Measurements from ENCODE around the gene RASGRF1.

RASGRF1 gene

GRCh38 chr15:79091204-79091867 lies 756 bp upstream of the RASGRF1 start:
- no peak overlapping the region for H3K4me3 Mint-ChIP-seq
- H3K36me3 Mint-ChIP-seq (ENCODE audit: insufficient read depth) = no peaks in the 10 kb centered on the region
- H3K27me3 Mint-ChIP-seq = peaks cover 94% of the 10 kb centered on the region
- DNase-seq (ENCODE audit: low spot score in 2 of 2) = no peak
- H3K27ac Mint-ChIP-seq (ENCODE audit: low read depth) = no peak overlapping the region
- no peaks in the 10 kb centered on the region for H3K9me3 Mint-ChIP-seq
- ATAC-seq (replicated peaks; ENCODE audit: extremely low read depth, poor library complexity, severe bottlenecking) = no peak
- H3K4me1 Mint-ChIP-seq = peaks cover 8% of the 10 kb centered on the region

GRCh38 chr15:79089890-79090486 lies 592 bp downstream of the RASGRF1 start:
- no peak overlapping the region for H3K27ac Mint-ChIP-seq (ENCODE audit: low read depth)

GRCh38 chr15:79089331-79089889 lies 1.2 kb downstream of the RASGRF1 start:
- Mint-ChIP-seq H3K4me1 (peaks cover 8% of the 10 kb centered on the region), H3K27me3 (peaks cover 89% of the 10 kb centered on the region), H3K4me3 (no peak overlapping the region), H3K27ac (ENCODE audit: low read depth) (no peak overlapping the region), H3K36me3 (ENCODE audit: insufficient read depth) (no peaks in the 10 kb centered on the region), H3K9me3 (no peaks in the 10 kb centered on the region)
- ATAC-seq (replicated peaks; ENCODE audit: extremely low read depth, poor library complexity, severe bottlenecking) = no peak
- DNase-seq (ENCODE audit: low spot score in 2 of 2) = no peak

More at GRCh38 chr15:79089890-79090486, 592 bp downstream of the RASGRF1 start:
- ATAC-seq (replicated peaks; ENCODE audit: extremely low read depth, poor library complexity, severe bottlenecking) (no peak), DNase-seq (ENCODE audit: low spot score in 2 of 2) (no peak)
- Mint-ChIP-seq H3K4me1 (peaks cover 8% of the 10 kb centered on the region), H3K9me3 (no peaks in the 10 kb centered on the region), H3K4me3 (no peak overlapping the region), H3K27me3 (peaks cover 89% of the 10 kb centered on the region), H3K36me3 (ENCODE audit: insufficient read depth) (no peaks in the 10 kb centered on the region)

- DNase-seq (ENCODE audit: low spot score in 2 of 2) (no peak), ATAC-seq (replicated peaks; ENCODE audit: extremely low read depth, poor library complexity, severe bottlenecking) (no peak)
- H3K9me3 Mint-ChIP-seq = no peaks in the 10 kb centered on the region
- H3K4me3 Mint-ChIP-seq = no peak overlapping the region
- peaks cover 8% of the 10 kb centered on the region for H3K4me1 Mint-ChIP-seq
- peaks cover 93% of the 10 kb centered on the region for H3K27me3 Mint-ChIP-seq
- H3K36me3 Mint-ChIP-seq (ENCODE audit: insufficient read depth) = no peaks in the 10 kb centered on the region
- H3K27ac Mint-ChIP-seq (ENCODE audit: low read depth) = no peak overlapping the region
Observed at GRCh38 chr15:79088426-79089205, 2.0 kb downstream of the RASGRF1 start.

- no peak overlapping the region for H3K27ac Mint-ChIP-seq (ENCODE audit: low read depth)
- ATAC-seq (replicated peaks; ENCODE audit: extremely low read depth, poor library complexity, severe bottlenecking) = no peak
- H3K27me3 Mint-ChIP-seq = peaks cover 91% of the 10 kb centered on the region
- no peaks in the 10 kb centered on the region for H3K9me3 Mint-ChIP-seq
- no peak overlapping the region for H3K4me3 Mint-ChIP-seq
- H3K4me1 Mint-ChIP-seq = no peaks in the 10 kb centered on the region
- no peaks in the 10 kb centered on the region for H3K36me3 Mint-ChIP-seq (ENCODE audit: insufficient read depth)
- no peak for DNase-seq (ENCODE audit: low spot score in 2 of 2)
Observed at GRCh38 chr15:79086814-79087213, 3.8 kb downstream of the RASGRF1 start.

- peaks cover 68% of the 10 kb centered on the region for H3K27me3 Mint-ChIP-seq
- ATAC-seq (replicated peaks; ENCODE audit: extremely low read depth, poor library complexity, severe bottlenecking) (no peak), DNase-seq (ENCODE audit: low spot score in 2 of 2) (no peak)
- H3K4me3 Mint-ChIP-seq = no peak overlapping the region
- no peaks in the 10 kb centered on the region for H3K9me3 Mint-ChIP-seq
- H3K27ac Mint-ChIP-seq (ENCODE audit: low read depth) = no peak overlapping the region
- no peaks in the 10 kb centered on the region for H3K36me3 Mint-ChIP-seq (ENCODE audit: insufficient read depth)
- H3K4me1 Mint-ChIP-seq = no peaks in the 10 kb centered on the region
Observed at GRCh38 chr15:79084308-79084968, 6.1 kb downstream of the RASGRF1 start.

- H3K4me3 Mint-ChIP-seq = no peak overlapping the region
- ATAC-seq (replicated peaks; ENCODE audit: extremely low read depth, poor library complexity, severe bottlenecking) (no peak), DNase-seq (ENCODE audit: low spot score in 2 of 2) (no peak)
- peaks cover 64% of the 10 kb centered on the region for H3K27me3 Mint-ChIP-seq
- H3K36me3 Mint-ChIP-seq (ENCODE audit: insufficient read depth) = no peaks in the 10 kb centered on the region
- H3K27ac Mint-ChIP-seq (ENCODE audit: low read depth) = no peak overlapping the region
- no peaks in the 10 kb centered on the region for H3K9me3 Mint-ChIP-seq
- peaks cover 6% of the 10 kb centered on the region for H3K4me1 Mint-ChIP-seq
Observed at GRCh38 chr15:79083154-79083553, 7.4 kb downstream of the RASGRF1 start.

- peaks cover 61% of the 10 kb centered on the region for H3K27me3 Mint-ChIP-seq
- no peaks in the 10 kb centered on the region for H3K9me3 Mint-ChIP-seq
- H3K27ac Mint-ChIP-seq (ENCODE audit: low read depth) = no peak overlapping the region
- H3K4me3 Mint-ChIP-seq = no peak overlapping the region
- ATAC-seq (replicated peaks; ENCODE audit: extremely low read depth, poor library complexity, severe bottlenecking) (no peak), DNase-seq (ENCODE audit: low spot score in 2 of 2) (no peak)
- H3K4me1 Mint-ChIP-seq = peaks cover 6% of the 10 kb centered on the region
- H3K36me3 Mint-ChIP-seq (ENCODE audit: insufficient read depth) = no peaks in the 10 kb centered on the region
Observed at GRCh38 chr15:79082363-79083070, 8.1 kb downstream of the RASGRF1 start.

- Mint-ChIP-seq H3K4me3 (no peak overlapping the region), H3K27ac (ENCODE audit: low read depth) (no peak overlapping the region), H3K27me3 (peaks cover 31% of the 10 kb centered on the region), H3K36me3 (ENCODE audit: insufficient read depth) (no peaks in the 10 kb centered on the region), H3K9me3 (no peaks in the 10 kb centered on the region), H3K4me1 (peaks cover 6% of the 10 kb centered on the region)
- ATAC-seq (replicated peaks; ENCODE audit: extremely low read depth, poor library complexity, severe bottlenecking) (no peak), DNase-seq (ENCODE audit: low spot score in 2 of 2) (no peak)
Observed at GRCh38 chr15:79078763-79079410, 11.7 kb downstream of the RASGRF1 start.

GRCh38 chr15:79078003-79078402 lies 12.6 kb downstream of the RASGRF1 start:
- Mint-ChIP-seq H3K4me1 (peaks cover 6% of the 10 kb centered on the region), H3K27ac (ENCODE audit: low read depth) (no peak overlapping the region), H3K27me3 (peaks cover 30% of the 10 kb centered on the region), H3K4me3 (no peak overlapping the region), H3K9me3 (no peaks in the 10 kb centered on the region), H3K36me3 (ENCODE audit: insufficient read depth) (no peaks in the 10 kb centered on the region)
- ATAC-seq (replicated peaks; ENCODE audit: extremely low read depth, poor library complexity, severe bottlenecking) (no peak), DNase-seq (ENCODE audit: low spot score in 2 of 2) (no peak)

- Mint-ChIP-seq H3K9me3 (no peaks in the 10 kb centered on the region), H3K27ac (ENCODE audit: low read depth) (no peak overlapping the region), H3K4me3 (no peak overlapping the region), H3K4me1 (peaks cover 6% of the 10 kb centered on the region), H3K27me3 (peaks cover 22% of the 10 kb centered on the region), H3K36me3 (ENCODE audit: insufficient read depth) (no peaks in the 10 kb centered on the region)
- no peak for ATAC-seq (replicated peaks; ENCODE audit: extremely low read depth, poor library complexity, severe bottlenecking)
- no peak for DNase-seq (ENCODE audit: low spot score in 2 of 2)
Observed at GRCh38 chr15:79076661-79077060, 13.9 kb downstream of the RASGRF1 start.

Data from central memory CD8-positive, alpha-beta T cell (primary cell).